Loucy (cell line): ENCODE data around the gene ANKDD1A.

ENCODE experiments used
- H2AFZ ChIP-seq: fragments of 200-600 bp; sonication (generic); 2 replicates; pipeline ENCODE4 v1.6.0; 2016; ENCODE audit warnings: antibody characterized with exemption, mild to moderate bottlenecking, low read length, moderate library complexity
- H3F3A ChIP-seq: fragments of 200-600 bp; 2 replicates; pipeline ENCODE4 v1.6.0; 2016; ENCODE audit warnings: antibody characterized with exemption, low read depth, mild to moderate bottlenecking
- H3K27me3 ChIP-seq: fragments of 200-600 bp; sonication (generic); 2 replicates; pipeline ENCODE4 v1.6.1; 2014; ENCODE audit warnings: low read length, mild to moderate bottlenecking; ENCODE audit not compliant: insufficient read depth, poor library complexity, severe bottlenecking
- H3K36me3 ChIP-seq: fragments of 200-600 bp; sonication (generic); 2 replicates; pipeline ENCODE4 v1.6.1; 2016; ENCODE audit warnings: low read length; ENCODE audit not compliant: insufficient read depth
- H3K4me1 ChIP-seq: fragments of 200-600 bp; sonication (generic); 2 replicates; pipeline ENCODE4 v1.5.1; 2014; ENCODE audit warnings: low read length, mild to moderate bottlenecking; ENCODE audit not compliant: insufficient read depth, poor library complexity, severe bottlenecking
- H3K4me2 ChIP-seq: fragments of 200-600 bp; sonication (generic); 2 replicates; pipeline ENCODE4 v1.6.0; 2014; ENCODE audit warnings: antibody characterized with exemption, low read length, low read depth, mild to moderate bottlenecking; ENCODE audit not compliant: poor library complexity, severe bottlenecking
- H3K4me3 ChIP-seq: fragments of 200-600 bp; sonication (generic); 2 replicates; pipeline ENCODE4 v1.5.1; 2014; ENCODE audit warnings: low read length, mild to moderate bottlenecking, mixed read lengths; ENCODE audit not compliant: poor library complexity, severe bottlenecking
- H3K79me2 ChIP-seq: fragments of 200-600 bp; sonication (generic); 2 replicates; pipeline ENCODE4 v1.6.1; 2014; ENCODE audit warnings: low read length; ENCODE audit not compliant: insufficient read depth
- H3K9ac ChIP-seq: fragments of 200-600 bp; sonication (generic); 2 replicates; pipeline ENCODE4 v1.6.0; 2014; ENCODE audit warnings: mild to moderate bottlenecking, low read depth, low read length, moderate library complexity; ENCODE audit not compliant: poor library complexity, severe bottlenecking
- H3K9me2 ChIP-seq: fragments of 200-600 bp; sonication (generic); replicated peaks from 2 replicates; pipeline ENCODE4 v1.6.1; 2016; ENCODE audit warnings: low read depth, low read length, mixed read lengths
- H3K9me3 ChIP-seq: fragments of 200-600 bp; sonication (generic); 2 replicates; pipeline ENCODE4 v1.6.1; 2014; ENCODE audit warnings: mild to moderate bottlenecking, antibody characterized with exemption, low read length, low read depth; ENCODE audit not compliant: insufficient read depth
- H4K20me1 ChIP-seq: fragments of 200-600 bp; sonication (generic); 2 replicates; pipeline ENCODE4 v1.6.0; 2014; ENCODE audit warnings: antibody characterized with exemption, low read length, mild to moderate bottlenecking; ENCODE audit not compliant: insufficient read depth, poor library complexity, severe bottlenecking
- EZH2phosphoT487 ChIP-seq: fragments of 200-600 bp; IDR thresholded peaks from 2 replicates; pipeline ENCODE4 v1.6.1; 2018; ENCODE audit warnings: antibody characterized with exemption, mild to moderate bottlenecking, moderate library complexity, borderline replicate concordance
- TF ChIP-seq, protein P1 (sequence below): fragments of 200-600 bp; sonication (generic); conservative IDR thresholded peaks from 2 replicates; pipeline ENCODE4 v1.5.1; 2014; ENCODE audit warnings: mild to moderate bottlenecking, antibody characterized with exemption, low read length

ANKDD1A gene

DNA sequence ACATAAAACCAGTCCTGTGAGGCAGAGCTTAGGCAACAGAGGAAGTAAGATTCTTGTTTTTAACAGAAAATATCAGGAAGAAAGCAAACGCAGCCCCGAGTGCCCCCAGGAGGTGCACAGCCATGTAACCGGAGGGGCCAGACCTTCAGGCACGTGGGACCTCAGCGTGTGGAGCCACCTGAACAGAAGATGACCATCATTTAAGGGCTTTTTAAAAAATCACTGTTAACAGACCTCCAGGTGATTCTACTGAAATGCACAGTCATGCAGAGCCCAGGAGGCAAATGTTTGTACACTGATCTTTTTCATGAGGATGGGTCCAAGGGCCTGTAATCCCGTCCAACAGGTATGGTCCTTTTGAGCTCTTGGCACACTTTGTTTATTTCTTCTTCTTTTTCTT lies 39.2 kb downstream of the ANKDD1A start:
- Histone ChIP-seq H2AFZ (no peak overlapping the region), H3K9me2 (no peaks in the 10 kb centered on the region), H3K9ac (no peak overlapping the region), H3K4me1 (no peaks in the 10 kb centered on the region), H3K36me3 (peaks cover 6% of the 10 kb centered on the region; the same call in 1 of the 2 replicates), H3K79me2 (no peaks in the 10 kb centered on the region), H4K20me1 (no peaks in the 10 kb centered on the region), H3K9me3 (no peaks in the 10 kb centered on the region), H3F3A (0 out of 2 replicates have a peak, but pooled peaks cover 5% of the 10 kb centered on the region), H3K4me2 (no peak overlapping the region), H3K4me3 (no peak overlapping the region), H3K27me3 (no peaks in the 10 kb centered on the region)
- TF ChIP-seq, protein P1, sequence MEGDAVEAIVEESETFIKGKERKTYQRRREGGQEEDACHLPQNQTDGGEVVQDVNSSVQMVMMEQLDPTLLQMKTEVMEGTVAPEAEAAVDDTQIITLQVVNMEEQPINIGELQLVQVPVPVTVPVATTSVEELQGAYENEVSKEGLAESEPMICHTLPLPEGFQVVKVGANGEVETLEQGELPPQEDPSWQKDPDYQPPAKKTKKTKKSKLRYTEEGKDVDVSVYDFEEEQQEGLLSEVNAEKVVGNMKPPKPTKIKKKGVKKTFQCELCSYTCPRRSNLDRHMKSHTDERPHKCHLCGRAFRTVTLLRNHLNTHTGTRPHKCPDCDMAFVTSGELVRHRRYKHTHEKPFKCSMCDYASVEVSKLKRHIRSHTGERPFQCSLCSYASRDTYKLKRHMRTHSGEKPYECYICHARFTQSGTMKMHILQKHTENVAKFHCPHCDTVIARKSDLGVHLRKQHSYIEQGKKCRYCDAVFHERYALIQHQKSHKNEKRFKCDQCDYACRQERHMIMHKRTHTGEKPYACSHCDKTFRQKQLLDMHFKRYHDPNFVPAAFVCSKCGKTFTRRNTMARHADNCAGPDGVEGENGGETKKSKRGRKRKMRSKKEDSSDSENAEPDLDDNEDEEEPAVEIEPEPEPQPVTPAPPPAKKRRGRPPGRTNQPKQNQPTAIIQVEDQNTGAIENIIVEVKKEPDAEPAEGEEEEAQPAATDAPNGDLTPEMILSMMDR = no peak
- TF ChIP-seq EZH2phosphoT487 = no peak

DNA sequence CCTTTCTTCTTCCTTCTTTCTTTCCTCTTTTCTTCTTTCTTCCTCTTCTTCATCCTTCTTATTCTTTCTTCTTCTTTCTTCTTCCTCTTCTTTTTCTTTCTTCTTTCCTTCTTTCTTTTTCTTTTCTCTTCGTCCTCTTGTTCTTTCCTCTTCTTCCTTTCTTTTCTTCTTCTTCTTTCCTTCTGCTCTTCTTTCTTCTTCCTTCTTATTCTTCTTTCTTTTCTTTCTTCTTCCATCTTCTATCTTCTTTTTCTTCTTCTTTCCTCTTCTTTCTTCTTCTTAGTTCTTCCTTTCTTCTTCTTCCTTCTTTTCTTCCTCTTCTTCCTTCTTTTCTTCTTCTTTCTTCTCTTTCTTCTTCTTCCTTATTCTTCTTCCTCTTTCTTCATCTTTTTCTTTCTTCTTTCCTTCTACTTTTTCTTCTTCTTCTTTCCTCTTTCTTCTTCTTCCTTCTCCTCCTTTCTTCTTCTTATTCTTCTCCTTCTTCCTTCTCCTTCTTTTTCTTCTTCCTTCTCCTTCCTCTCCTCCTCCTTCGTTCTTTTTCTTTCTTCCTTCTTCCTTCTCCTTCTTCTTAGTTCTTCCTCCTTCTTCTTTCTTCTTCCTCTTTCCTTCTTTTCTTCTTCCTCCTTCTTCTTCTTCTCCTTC lies 40.2 kb downstream of the ANKDD1A start:
- no peaks in the 10 kb centered on the region for H3K27me3 ChIP-seq
- TF ChIP-seq EZH2phosphoT487 = no peak
- TF ChIP-seq, protein P1 = no peak
- no peak overlapping the region for H3K4me2 ChIP-seq

DNA sequence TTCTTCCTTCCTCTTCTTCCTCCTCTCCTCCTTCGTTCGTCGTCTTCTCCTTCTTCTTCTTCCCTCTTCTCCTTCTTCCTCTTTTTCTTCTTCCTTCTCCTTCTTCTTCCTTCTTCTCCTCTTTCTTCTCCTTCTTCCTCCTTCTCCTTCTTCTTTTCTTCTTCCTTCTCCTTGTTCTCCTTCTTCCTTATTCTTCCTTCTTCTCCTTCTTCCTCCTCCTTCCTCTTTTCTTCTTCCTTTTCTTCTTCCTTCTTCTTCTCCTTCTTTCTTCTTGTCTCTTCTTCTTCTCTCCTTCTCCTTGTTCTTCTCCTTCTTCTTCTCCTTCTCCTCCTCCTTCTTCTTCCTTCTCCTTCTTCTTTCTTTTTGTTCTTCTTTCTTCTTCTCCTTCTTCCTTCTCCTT lies 42.7 kb downstream of the ANKDD1A start:
- Histone ChIP-seq H3K79me2 (no peaks in the 10 kb centered on the region), H3K9me3 (no peaks in the 10 kb centered on the region), H4K20me1 (no peaks in the 10 kb centered on the region), H3K4me2 (no peak overlapping the region), H2AFZ (no peak overlapping the region), H3K27me3 (no peaks in the 10 kb centered on the region), H3K9me2 (no peaks in the 10 kb centered on the region), H3K36me3 (peaks cover 22% of the 10 kb centered on the region; the same call in 1 of the 2 replicates), H3F3A (0 out of 2 replicates have a peak, but pooled peaks cover 5% of the 10 kb centered on the region), H3K4me3 (no peak overlapping the region), H3K9ac (no peak overlapping the region), H3K4me1 (no peaks in the 10 kb centered on the region)
- TF ChIP-seq, protein P1 = no peak
- no peak for TF ChIP-seq EZH2phosphoT487

More for the DNA sequence above, 40.2 kb downstream of the ANKDD1A start:
- Histone ChIP-seq H3K9ac (no peak overlapping the region), H3K4me3 (no peak overlapping the region), H2AFZ (no peak overlapping the region), H4K20me1 (no peaks in the 10 kb centered on the region), H3K79me2 (no peaks in the 10 kb centered on the region), H3K9me3 (no peaks in the 10 kb centered on the region), H3K9me2 (no peaks in the 10 kb centered on the region), H3F3A (0 out of 2 replicates have a peak, but pooled peaks cover 5% of the 10 kb centered on the region), H3K4me1 (no peaks in the 10 kb centered on the region), H3K36me3 (peaks cover 6% of the 10 kb centered on the region; the same call in 1 of the 2 replicates)
